Gastrocnemius medialis (tissue), 4 donors: ENCODE measurements around the gene FAM222B.

ENCODE experiments used
- CTCF ChIP-seq, 5 experiments: fragments of 450-650 bp in 3 of 5; fragments of 200-600 bp in 2 of 5; sonication (generic) in 2 of 5; IDR thresholded peaks in 4 of 5; conservative IDR thresholded peaks in 1 of 5; 1 replicate in 4 of 5; 2 replicates in 1 of 5; pipeline ENCODE4 v1.5.1; 2016 to 2019; ENCODE audit warnings: antibody characterized with exemption in 5 of 5, mild to moderate bottlenecking in 3 of 5, moderate library complexity in 3 of 5
- POLR2A ChIP-seq, 2 donors: fragments of 450-650 bp; IDR thresholded peaks; one replicate each; pipeline ENCODE4 v1.6.1; 2017; ENCODE audit warnings: antibody characterized with exemption in 2 of 2, mild to moderate bottlenecking in 2 of 2, moderate library complexity in 2 of 2

DNA sequence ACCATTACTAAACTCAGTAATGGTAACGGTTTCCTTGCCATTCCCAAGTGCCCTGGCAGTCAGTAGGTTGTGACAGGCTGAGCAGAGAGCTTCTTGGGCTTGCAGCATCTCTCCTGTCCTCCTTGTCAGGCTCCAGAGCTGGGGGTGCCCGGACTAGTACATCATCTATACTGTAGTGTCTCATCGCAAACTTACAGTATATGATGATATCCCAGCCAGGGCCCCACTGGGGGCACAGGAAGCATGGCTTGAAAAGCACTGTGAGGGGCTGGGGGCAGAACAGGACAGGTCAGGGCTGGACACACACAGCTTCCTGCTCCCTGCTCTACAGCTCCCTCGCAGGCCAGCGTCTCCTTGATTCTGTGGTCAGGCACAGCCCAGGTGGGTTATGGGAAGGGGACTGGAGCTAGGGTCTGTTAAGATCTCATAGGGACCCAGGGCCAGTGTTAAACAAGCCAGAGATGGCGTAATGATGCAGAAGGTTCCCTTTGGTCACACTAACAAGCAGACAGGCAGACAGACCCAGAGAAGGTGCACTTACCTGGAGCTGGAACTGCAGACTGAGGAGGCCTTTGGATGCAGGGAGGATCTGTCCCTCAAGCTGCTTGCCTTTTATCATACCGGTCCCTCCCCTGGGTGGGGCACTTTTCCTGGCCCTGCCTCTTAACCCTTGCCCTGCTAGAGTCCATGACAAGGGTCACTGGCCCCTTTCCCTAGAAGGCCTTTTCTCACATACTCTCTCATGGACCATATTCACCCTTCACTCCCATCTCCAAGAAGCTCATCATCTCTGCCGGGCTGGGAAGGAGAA, 19.0 kb upstream of the FAM222B start:
- no peak for TF ChIP-seq CTCF (IDR thresholded peaks at IDR 0.05 in 4 of 5, conservative IDR thresholded peaks at IDR 0.05 in 1 of 5)
- TF ChIP-seq POLR2A (IDR thresholded peaks at IDR 0.05): no peak
